Fibroblast of lung (primary cell): ENCODE data around the gene AIM2. TPM values are rescaled to one million over a fixed set of nuclear protein-coding genes. Genes with fewer than 3 reads are reported as not detected.
A peak's percentile ranks its signal among the peaks of the same experiment; 100 is the strongest.

Source experiments
- DNase-seq, 2 donors: peaks; one replicate each; pipeline versions ENCODE4 v3.0.0 to v3.0.0-alpha.2; 2010; ENCODE audit warnings: low read depth in 2 of 2
- H2AFZ ChIP-seq: 2 replicates; pipeline ENCODE4 v1.5.1; 2012; ENCODE audit warnings: low read length, control low read depth, inconsistent platforms
- H3K27ac ChIP-seq: 2 replicates; pipeline ENCODE4 v1.5.1; 2011; ENCODE audit warnings: low read length, control low read depth; ENCODE audit not compliant: insufficient read depth
- H3K27me3 ChIP-seq: 2 replicates; pipeline ENCODE4 v1.5.1; 2011; ENCODE audit warnings: mild to moderate bottlenecking, low read length; ENCODE audit not compliant: control insufficient read depth, insufficient read depth
- H3K36me3 ChIP-seq: 2 replicates; pipeline ENCODE4 v1.5.1; 2011; ENCODE audit warnings: low read length; ENCODE audit not compliant: control insufficient read depth, insufficient read depth
- H3K4me1 ChIP-seq: 2 replicates; pipeline ENCODE4 v1.5.1; 2011; ENCODE audit warnings: low read length; ENCODE audit not compliant: control insufficient read depth, insufficient read depth; ENCODE audit errors: extremely low read depth
- H3K4me2 ChIP-seq: 2 replicates; pipeline ENCODE4 v1.5.1; 2011; ENCODE audit warnings: low read length, control low read depth; ENCODE audit not compliant: insufficient read depth; ENCODE audit errors: extremely low read depth
- H3K4me3 ChIP-seq, 4 experiments: fragments of 200-600 bp in 1 of 4; sonication (generic) in 1 of 4; replicated peaks in 1 of 4; 2 replicates each; pipeline ENCODE4 v1.5.1; 2011 to 2016; ENCODE audit warnings: low read length in 4 of 4, low read depth in 3 of 4, mild to moderate bottlenecking in 3 of 4, control low read depth in 2 of 4, inconsistent platforms in 1 of 4, mixed read lengths in 1 of 4; ENCODE audit not compliant: insufficient read depth in 1 of 4; ENCODE audit errors: control extremely low read depth in 1 of 4
- H3K79me2 ChIP-seq: 2 replicates; pipeline ENCODE4 v1.5.1; 2012; ENCODE audit warnings: mild to moderate bottlenecking, low read length, inconsistent platforms; ENCODE audit not compliant: control insufficient read depth, insufficient read depth
- H3K9ac ChIP-seq: 2 replicates; pipeline ENCODE4 v1.5.1; 2011; ENCODE audit warnings: mild to moderate bottlenecking, low read length, control low read depth; ENCODE audit not compliant: insufficient read depth
- H3K9me3 ChIP-seq: 2 replicates; pipeline ENCODE4 v1.5.1; 2012; ENCODE audit warnings: low read depth, low read length; ENCODE audit not compliant: control insufficient read depth, insufficient read depth
- H4K20me1 ChIP-seq: 2 replicates; pipeline ENCODE4 v1.5.1; 2011; ENCODE audit warnings: low read length; ENCODE audit not compliant: control insufficient read depth, insufficient read depth; ENCODE audit errors: extremely low read depth
- EZH2 ChIP-seq: IDR thresholded peaks from 2 replicates; pipeline ENCODE4 v1.5.1; 2012; ENCODE audit warnings: low read length, control low read depth, mild to moderate bottlenecking; ENCODE audit errors: missing control alignments
- polyA plus RNA-seq, 2 donors: library from polyadenylated mRNA; depleted of rRNA in 1 of 2; stranded (reverse) in 1 of 2; unstranded in 1 of 2; fragments of >200 nt; gene quantifications; 2 replicates each; pipeline ENCODE4 v1.2.1, GENCODE V29; 2011 to 2012; ENCODE audit warnings: missing spikeins in 1 of 2
- total RNA-seq: library from RNA; depleted of rRNA; stranded (reverse); fragments of >200 nt; gene quantifications from 2 replicates; pipeline ENCODE4 v1.2.1, GENCODE V29; 2014
- TF ChIP-seq, protein P1 (sequence below), 2 donors: IDR thresholded peaks in 1 of 2; conservative IDR thresholded peaks in 1 of 2; 1 replicate in 1 of 2; 2 replicates in 1 of 2; pipeline ENCODE4 v1.5.1; 2011 to 2012; ENCODE audit warnings: low read length in 2 of 2, control low read depth in 1 of 2, inconsistent platforms in 1 of 2, low read depth in 1 of 2, mild to moderate bottlenecking in 1 of 2

Gene AIM2
- total and polyA plus RNA-seq, 2 donors (not counting 1 experiment from before 2014, with no cell fraction given), result not detected

DNA sequence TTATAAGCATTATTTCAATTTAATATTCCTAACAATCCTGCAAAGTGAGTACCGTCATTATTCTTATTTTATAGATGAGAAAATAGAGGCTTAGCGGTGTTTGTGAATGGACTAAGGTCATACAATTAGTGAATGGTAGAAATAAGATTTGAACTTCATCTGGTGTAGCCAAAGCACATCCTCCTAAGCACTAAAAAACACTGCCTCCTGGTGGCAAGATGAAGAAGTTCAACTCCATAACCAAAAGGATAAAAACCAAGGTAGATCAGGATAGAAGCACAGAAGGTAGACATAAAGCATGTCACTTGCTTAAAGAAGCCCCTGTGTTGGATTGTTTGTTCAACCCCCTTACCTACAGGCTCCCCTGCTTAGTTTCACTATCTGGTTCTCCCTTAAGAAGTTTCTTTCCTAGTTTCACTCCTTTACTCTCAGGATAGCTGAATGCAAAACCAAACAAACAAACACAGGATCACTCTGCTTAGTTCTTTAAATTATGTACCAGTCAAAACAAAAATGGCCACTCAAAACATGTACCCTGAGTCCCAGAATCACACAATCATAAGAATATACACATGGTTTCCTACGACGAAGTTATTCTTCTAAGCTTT, 12.7 kb upstream of the AIM2 start:
- H3K9me3 ChIP-seq, result no peaks in the 10 kb centered on the region

DNA sequence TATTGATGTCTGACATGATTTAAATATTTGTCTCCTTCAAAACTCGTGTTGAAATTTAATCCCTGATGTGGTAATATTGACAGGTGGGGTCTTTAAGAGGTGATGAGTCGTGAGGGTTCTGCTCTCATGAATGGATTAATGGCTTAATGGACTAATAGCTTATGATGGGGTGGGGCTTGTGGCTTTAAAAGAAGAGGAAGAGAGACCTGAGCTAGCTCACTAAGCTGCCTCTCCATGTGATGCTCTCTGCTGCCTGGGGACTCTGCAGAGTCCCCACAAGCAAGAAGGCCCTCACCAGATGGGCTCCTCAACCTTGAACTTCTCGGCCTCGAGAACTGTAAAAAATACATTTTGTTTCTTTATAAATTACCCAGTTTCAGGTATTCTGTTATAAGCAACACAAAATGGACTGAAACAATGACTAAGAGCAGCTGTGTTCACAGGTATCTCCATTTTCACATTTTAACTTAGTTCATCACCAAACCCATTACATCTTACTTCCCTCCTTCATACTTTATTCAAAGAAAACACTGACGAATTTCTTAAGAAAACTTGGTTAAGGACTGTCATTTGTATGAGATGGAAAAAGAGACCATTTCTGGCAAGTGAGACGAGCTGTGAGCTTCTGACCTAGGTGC, 12.1 kb upstream of the AIM2 start:
- H3K36me3 ChIP-seq, result no peaks in the 10 kb centered on the region
- H3K27me3 ChIP-seq, result no peaks in the 10 kb centered on the region
- no peak overlapping the region for H2AFZ ChIP-seq
- no peak overlapping the region for H3K4me3 ChIP-seq
- no peak overlapping the region for H3K27ac ChIP-seq
- no peaks in the 10 kb centered on the region for H3K79me2 ChIP-seq
- peaks cover 16% of the 10 kb centered on the region for H3K4me1 ChIP-seq
- H3K4me2 ChIP-seq, result no peak overlapping the region
- H4K20me1 ChIP-seq, result no peaks in the 10 kb centered on the region
- peak in 1 of 2 donors; percentile 14 for DNase-seq
- no peak overlapping the region for H3K9ac ChIP-seq
- no peaks in the 10 kb centered on the region for H3K9me3 ChIP-seq
- TF ChIP-seq, protein P1, sequence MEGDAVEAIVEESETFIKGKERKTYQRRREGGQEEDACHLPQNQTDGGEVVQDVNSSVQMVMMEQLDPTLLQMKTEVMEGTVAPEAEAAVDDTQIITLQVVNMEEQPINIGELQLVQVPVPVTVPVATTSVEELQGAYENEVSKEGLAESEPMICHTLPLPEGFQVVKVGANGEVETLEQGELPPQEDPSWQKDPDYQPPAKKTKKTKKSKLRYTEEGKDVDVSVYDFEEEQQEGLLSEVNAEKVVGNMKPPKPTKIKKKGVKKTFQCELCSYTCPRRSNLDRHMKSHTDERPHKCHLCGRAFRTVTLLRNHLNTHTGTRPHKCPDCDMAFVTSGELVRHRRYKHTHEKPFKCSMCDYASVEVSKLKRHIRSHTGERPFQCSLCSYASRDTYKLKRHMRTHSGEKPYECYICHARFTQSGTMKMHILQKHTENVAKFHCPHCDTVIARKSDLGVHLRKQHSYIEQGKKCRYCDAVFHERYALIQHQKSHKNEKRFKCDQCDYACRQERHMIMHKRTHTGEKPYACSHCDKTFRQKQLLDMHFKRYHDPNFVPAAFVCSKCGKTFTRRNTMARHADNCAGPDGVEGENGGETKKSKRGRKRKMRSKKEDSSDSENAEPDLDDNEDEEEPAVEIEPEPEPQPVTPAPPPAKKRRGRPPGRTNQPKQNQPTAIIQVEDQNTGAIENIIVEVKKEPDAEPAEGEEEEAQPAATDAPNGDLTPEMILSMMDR (conservative IDR thresholded peaks at IDR 0.05 in 1 of 2, IDR thresholded peaks at IDR 0.05 in 1 of 2; ENCODE audit: low read depth in 1 of 2, low read length in 2 of 2), result no peak
- no peak for TF ChIP-seq EZH2

More for the DNA sequence above, 12.7 kb upstream of the AIM2 start:
- Histone ChIP-seq H3K4me3 (no peak overlapping the region), H3K27ac (no peak overlapping the region), H3K4me2 (no peak overlapping the region), H3K27me3 (no peaks in the 10 kb centered on the region), H3K36me3 (no peaks in the 10 kb centered on the region), H4K20me1 (no peaks in the 10 kb centered on the region), H2AFZ (no peak overlapping the region), H3K79me2 (no peaks in the 10 kb centered on the region), H3K9ac (no peak overlapping the region), H3K4me1 (peaks cover 16% of the 10 kb centered on the region)
- TF ChIP-seq EZH2, result no peak
- TF ChIP-seq, protein P1 (conservative IDR thresholded peaks at IDR 0.05 in 1 of 2, IDR thresholded peaks at IDR 0.05 in 1 of 2; ENCODE audit: low read depth in 1 of 2, low read length in 2 of 2), result peak; percentile 27 to 49
- DNase-seq, result no peak

DNA sequence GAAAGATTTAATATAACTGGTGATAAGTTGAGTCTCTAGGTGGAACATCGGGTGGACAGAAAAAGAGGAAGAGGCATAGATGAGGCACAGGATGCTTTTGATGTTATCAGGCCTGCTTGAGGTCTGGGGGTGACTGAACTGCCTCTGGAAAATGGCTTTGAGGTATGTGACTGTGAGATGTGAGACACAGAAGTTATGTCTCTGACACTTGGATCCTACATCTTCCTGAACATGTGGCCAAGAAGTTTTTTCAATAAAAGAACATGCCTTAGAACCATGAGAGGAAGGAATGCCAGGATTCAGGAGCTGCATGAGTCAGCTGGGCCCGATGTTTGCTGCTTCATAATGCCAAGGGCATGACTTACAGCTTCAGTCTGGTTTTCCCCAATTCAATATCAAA, 11.5 kb upstream of the AIM2 start:
- H3K4me2 ChIP-seq, result no peak overlapping the region
- TF ChIP-seq EZH2, result no peak
- TF ChIP-seq, protein P1 (conservative IDR thresholded peaks at IDR 0.05 in 1 of 2, IDR thresholded peaks at IDR 0.05 in 1 of 2; ENCODE audit: low read depth in 1 of 2, low read length in 2 of 2), result no peak
- H3K27ac ChIP-seq, result no peak overlapping the region
- H3K9ac ChIP-seq, result no peak overlapping the region
- H2AFZ ChIP-seq, result no peak overlapping the region
- peaks cover 16% of the 10 kb centered on the region for H3K4me1 ChIP-seq
- H3K79me2 ChIP-seq, result no peaks in the 10 kb centered on the region
- H3K4me3 ChIP-seq, result no peak overlapping the region
- H3K27me3 ChIP-seq, result no peaks in the 10 kb centered on the region
- DNase-seq, result peak; percentile 68 to 87
- H3K36me3 ChIP-seq, result no peaks in the 10 kb centered on the region
- H4K20me1 ChIP-seq, result no peaks in the 10 kb centered on the region
- no peaks in the 10 kb centered on the region for H3K9me3 ChIP-seq
